ENCODE data around the gene ZNF292.

DNA sequence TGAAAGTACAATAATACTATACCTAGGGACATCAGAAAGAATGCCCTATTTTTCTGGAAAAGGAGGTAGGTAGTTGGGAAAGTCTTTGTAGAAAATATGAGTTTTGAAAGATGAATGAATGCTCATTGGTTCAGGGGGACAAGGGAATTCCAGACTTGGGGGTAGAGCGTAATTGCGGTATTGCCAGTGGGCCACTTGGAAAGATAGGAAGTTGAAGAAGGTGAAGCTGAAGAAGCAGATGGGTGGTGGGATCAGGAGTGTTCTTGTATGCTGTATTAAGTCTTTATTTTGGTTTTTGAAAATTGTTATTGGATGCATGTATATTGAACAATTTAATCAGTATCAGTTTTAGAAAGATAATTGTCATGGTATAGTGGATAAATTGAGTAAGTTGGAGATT lies 109.1 kb downstream of the ZNF292 start:
- no peak for TF ChIP-seq GATA2 (IDR thresholded peaks at IDR 0.05; ENCODE audit: insufficient read depth, insufficient read length, low read depth, low read length)
- TF ChIP-seq CTCF (IDR thresholded peaks at IDR 0.05; ENCODE audit: extremely low read depth in 1 of 2, insufficient read depth in 1 of 2, low read depth in 1 of 2, low read length in 2 of 2) = no peak
- no peak for TF ChIP-seq EZH2 (IDR thresholded peaks at IDR 0.05; ENCODE audit: borderline replicate concordance, low read depth, low read length, severe bottlenecking)
- no peak for TF ChIP-seq FOS (IDR thresholded peaks at IDR 0.05; ENCODE audit: borderline replicate concordance, insufficient read depth, low read length)
- no peak for TF ChIP-seq POLR2A (IDR thresholded peaks at IDR 0.05; ENCODE audit: low read depth, low read length)
- no peak for TF ChIP-seq POLR2AphosphoS5 (IDR thresholded peaks at IDR 0.05; ENCODE audit: insufficient read depth, low read depth, low read length)
